HG03108 (cell line): Measurements from ENCODE around the gene UBE3D.

Experiments
- ATAC-seq: cut with Tn5 transposase; IDR thresholded peaks from one replicate; pipeline ENCODE4 v1.9.1; 2021; ENCODE audit warnings: moderate library complexity; ENCODE audit not compliant: unreplicated experiment

UBE3D gene

GRCh38 chr6:83065511-83066192 lies at the start of gene UBE3D:
UBE3D (minus strand) TSS chr6:83065841; CDS start chr6:83065718, 123 bp downstream.
- ATAC-seq = peak; percentile 57

GRCh38 chr6:83114164-83114563 lies 48.5 kb upstream of the UBE3D start:
- ATAC-seq = no peak

GRCh38 chr6:83113258-83113657 lies 47.6 kb upstream of the UBE3D start:
- ATAC-seq = no peak

GRCh38 chr6:83108378-83108777 lies 42.7 kb upstream of the UBE3D start:
- ATAC-seq = no peak

- ATAC-seq = no peak
Measured at GRCh38 chr6:83098589-83098988, 32.9 kb upstream of the UBE3D start.

GRCh38 chr6:83097675-83098074 lies 32.0 kb upstream of the UBE3D start:
- ATAC-seq = no peak

GRCh38 chr6:83097204-83097603 lies 31.6 kb upstream of the UBE3D start:
- ATAC-seq = no peak

- ATAC-seq = no peak
Measured at GRCh38 chr6:83096791-83097190, 31.1 kb upstream of the UBE3D start.

GRCh38 chr6:83092756-83093399 lies 27.2 kb upstream of the UBE3D start:
- ATAC-seq = no peak

- peak; percentile 99 for ATAC-seq
Measured at GRCh38 chr6:83086751-83087150, 21.1 kb upstream of the UBE3D start.

- no peak for ATAC-seq
Measured at GRCh38 chr6:83083476-83083875, 17.8 kb upstream of the UBE3D start.

GRCh38 chr6:83073615-83074014 lies 8.0 kb upstream of the UBE3D start:
- ATAC-seq = no peak

- no peak for ATAC-seq
Measured at GRCh38 chr6:83072726-83073125, 7.1 kb upstream of the UBE3D start.

GRCh38 chr6:83071707-83072106 lies 6.1 kb upstream of the UBE3D start:
- ATAC-seq = no peak

- peak; percentile 41 for ATAC-seq
Measured at GRCh38 chr6:83071023-83071422, 5.4 kb upstream of the UBE3D start.

- no peak for ATAC-seq
Measured at GRCh38 chr6:83069633-83070032, 4.0 kb upstream of the UBE3D start.

GRCh38 chr6:83068616-83069015 lies 3.0 kb upstream of the UBE3D start:
- ATAC-seq = no peak

- ATAC-seq = peak; percentile 84
Measured at GRCh38 chr6:83067448-83068439, 2.1 kb upstream of the UBE3D start, which contains the start of gene DOP1A. DOP1A (plus strand) TSS chr6:83067671; CDS start chr6:83096978, 29,307 bp downstream.

GRCh38 chr6:83062225-83062624 lies 3.4 kb downstream of the UBE3D start:
- ATAC-seq = no peak

- ATAC-seq = no peak
Measured at GRCh38 chr6:83061190-83061589, 4.5 kb downstream of the UBE3D start.

- ATAC-seq = peak; percentile 71
Measured at GRCh38 chr6:83057705-83058321, 7.8 kb downstream of the UBE3D start.
